Measurements from ENCODE around the gene GNG2.

Gene GNG2

GRCh38 chr14:51951656-51952055, 91.2 kb downstream of the GNG2 start:
- DNase-seq = no peak

- no peak for DNase-seq
Measured at GRCh38 chr14:51954031-51954430, 93.6 kb downstream of the GNG2 start.

GRCh38 chr14:51954657-51955056, 94.2 kb downstream of the GNG2 start:
- DNase-seq = no peak

GRCh38 chr14:51957950-51958349, 97.5 kb downstream of the GNG2 start:
- DNase-seq = no peak

GRCh38 chr14:51959928-51960327, 99.5 kb downstream of the GNG2 start:
- no peak for DNase-seq

- no peak for DNase-seq
Measured at GRCh38 chr14:51960866-51961265, 100.5 kb downstream of the GNG2 start.

- DNase-seq = no peak
Measured at GRCh38 chr14:51962711-51963110, 102.3 kb downstream of the GNG2 start.

GRCh38 chr14:51963286-51963685, 102.9 kb downstream of the GNG2 start:
- DNase-seq = peak; percentile 26

GRCh38 chr14:51967521-51967920, 107.1 kb downstream of the GNG2 start:
- DNase-seq = no peak

- peak; percentile 17 for DNase-seq
Measured at GRCh38 chr14:51969852-51970540, 109.6 kb downstream of the GNG2 start.

- no peak for DNase-seq
Measured at GRCh38 chr14:51972566-51972965, 112.2 kb downstream of the GNG2 start.

GRCh38 chr14:51977075-51977474, 116.7 kb downstream of the GNG2 start:
- DNase-seq = no peak

GRCh38 chr14:51978681-51979085, 118.3 kb downstream of the GNG2 start:
- no peak for DNase-seq

GRCh38 chr14:51979088-51979709, 118.8 kb downstream of the GNG2 start:
- peak; percentile 83 for DNase-seq

- no peak for DNase-seq
Measured at GRCh38 chr14:51981218-51981854, 120.9 kb downstream of the GNG2 start.

- peak; percentile 70 for DNase-seq
Measured at GRCh38 chr14:51988221-51988620, 127.8 kb downstream of the GNG2 start.

GRCh38 chr14:51989293-51990234, 129.2 kb downstream of the GNG2 start, which contains the start of gene RTRAF:
Gene RTRAF (plus strand): TSS chr14:51989546. CDS start chr14:51989640, 94 bp downstream.
- peak; percentile 98 for DNase-seq

- DNase-seq = no peak
Measured at GRCh38 chr14:51990488-51990887, 130.1 kb downstream of the GNG2 start.

GRCh38 chr14:51993285-51993920, 133.0 kb downstream of the GNG2 start:
- DNase-seq = no peak

- no peak for DNase-seq
Measured at GRCh38 chr14:51996148-51996746, 135.8 kb downstream of the GNG2 start.

- no peak for DNase-seq
Measured at GRCh38 chr14:51998348-51998747, 137.9 kb downstream of the GNG2 start.

GRCh38 chr14:51999084-51999483, 138.7 kb downstream of the GNG2 start:
- DNase-seq = no peak
